HepG2 (cell line): ENCODE results near the gene SHC1. TPM values are rescaled to one million over a fixed set of nuclear protein-coding genes. Genes with fewer than 3 reads are reported as not detected.

Source experiments
- DNMT1 ChIP-seq: sonication (generic); formaldehyde crosslinking; IDR thresholded peaks from 2 replicates; pipeline ENCODE4 v1.5.1; 2020; ENCODE audit warnings: mild to moderate bottlenecking, missing genetic modification reagents
- GPN1 ChIP-seq: sonication (generic); formaldehyde crosslinking; IDR thresholded peaks from 2 replicates; pipeline ENCODE4 v1.5.1; 2020; ENCODE audit warnings: missing genetic modification reagents, borderline replicate concordance
- JUN ChIP-seq: sonication (generic); formaldehyde crosslinking; IDR thresholded peaks from 2 replicates; pipeline ENCODE4 v1.4.0; 2020; ENCODE audit warnings: mild to moderate bottlenecking, missing genetic modification reagents
- KLF6 ChIP-seq: IDR thresholded peaks from 2 replicates; pipeline ENCODE4 v1.8.0; 2016; ENCODE audit warnings: missing biosample characterization, missing genetic modification reagents
- KMT2B ChIP-seq: IDR thresholded peaks from 2 replicates; pipeline ENCODE4 v1.6.1; 2016; ENCODE audit warnings: missing genetic modification reagents, missing compliant biosample characterization
- MYNN ChIP-seq: sonication (generic); formaldehyde crosslinking; IDR thresholded peaks from 2 replicates; pipeline ENCODE4 v1.4.0; 2020; ENCODE audit warnings: mild to moderate bottlenecking, low read depth, missing genetic modification reagents
- NFE2L1 ChIP-seq: sonication (generic); formaldehyde crosslinking; IDR thresholded peaks from 2 replicates; pipeline ENCODE4 v1.4.0; 2020; ENCODE audit warnings: missing genetic modification reagents, mild to moderate bottlenecking, borderline replicate concordance
- NFKB2 ChIP-seq: sonication (generic); formaldehyde crosslinking; IDR thresholded peaks from 2 replicates; pipeline ENCODE4 v1.4.0; 2020; ENCODE audit warnings: missing genetic modification reagents, borderline replicate concordance
- POLR2G ChIP-seq: fragments of 200-400 bp; formaldehyde crosslinking; IDR thresholded peaks from 2 replicates; pipeline ENCODE4 v1.6.1; 2018; ENCODE audit warnings: mild to moderate bottlenecking, low read depth, low read length, moderate library complexity
- RFX1 ChIP-seq: fragments of 450-650 bp; IDR thresholded peaks from 2 replicates; pipeline ENCODE4 v1.6.1; 2017
- SALL2 ChIP-seq: sonication (generic); formaldehyde crosslinking; IDR thresholded peaks from 2 replicates; pipeline ENCODE4 v1.8.1; 2023; ENCODE audit warnings: mild to moderate bottlenecking, missing genetic modification reagents, inconsistent platforms
- SSRP1 ChIP-seq: IDR thresholded peaks from 2 replicates; pipeline ENCODE4 v1.6.1; 2016; ENCODE audit warnings: control low read depth
- THAP8 ChIP-seq: sonication (generic); formaldehyde crosslinking; IDR thresholded peaks from 2 replicates; pipeline ENCODE4 v1.5.1; 2020; ENCODE audit warnings: missing genetic modification reagents, mild to moderate bottlenecking, borderline replicate concordance
- THAP9 ChIP-seq: sonication (generic); formaldehyde crosslinking; IDR thresholded peaks from 2 replicates; pipeline ENCODE4; 2020; ENCODE audit warnings: missing genetic modification reagents, mild to moderate bottlenecking, borderline replicate concordance
- ZFP36 ChIP-seq: fragments of 150-350 bp; IDR thresholded peaks from 2 replicates; pipeline ENCODE4 v1.6.1; 2018; ENCODE audit warnings: borderline replicate concordance, low read length, low read depth; ENCODE audit not compliant: partially characterized antibody
- ZHX1 ChIP-seq: sonication (generic); formaldehyde crosslinking; IDR thresholded peaks from 2 replicates; pipeline ENCODE4 v1.8.1; 2022; ENCODE audit warnings: low read depth, mild to moderate bottlenecking, missing genetic modification reagents
- ZNF143 ChIP-seq: sonication (generic); formaldehyde crosslinking; IDR thresholded peaks from 2 replicates; pipeline ENCODE4 v1.4.0; 2020; ENCODE audit warnings: missing genetic modification reagents
- ZNF616 ChIP-seq: sonication (generic); formaldehyde crosslinking; IDR thresholded peaks from 2 replicates; pipeline ENCODE4 v1.5.0; 2020; ENCODE audit warnings: low read depth, mild to moderate bottlenecking, missing genetic modification reagents
- polyA plus RNA-seq, 8 experiments: library from polyadenylated mRNA; depleted of rRNA in 3 of 8; stranded (reverse) in 7 of 8; unstranded in 1 of 8; fragments of >200 nt; fragmentation: Illumina TruSeq in 4 of 8; extraction: Trizol in 4 of 8; gene quantifications; 2 replicates each; pipeline versions ENCODE4 v1.2.1 to v1.2.3, GENCODE V29; 2011 to 2016; ENCODE audit warnings: low read depth in 4 of 8, missing spikeins in 1 of 8, mixed read lengths in 1 of 8; ENCODE audit not compliant: insufficient read depth in 1 of 8
- total RNA-seq, 5 experiments: library from RNA; depleted of rRNA; stranded (reverse); fragments of >200 nt; fragmentation: Illumina TruSeq; extraction: Trizol; gene quantifications; 2 replicates each; pipeline ENCODE4 v1.2.3, GENCODE V29; 2016; ENCODE audit warnings: low read depth in 1 of 5
- TF ChIP-seq, protein P1 (sequence below): sonication (generic); formaldehyde crosslinking; IDR thresholded peaks from 2 replicates; pipeline ENCODE4 v1.4.0; 2020; ENCODE audit warnings: low read depth, mild to moderate bottlenecking, missing genetic modification reagents
- TF ChIP-seq, protein P2 (sequence below): sonication (generic); formaldehyde crosslinking; IDR thresholded peaks from 2 replicates; pipeline ENCODE4 v1.4.0; 2020; ENCODE audit warnings: missing genetic modification reagents

SHC1 gene
- total and polyA plus RNA-seq, 2 of the 13 experiments (the other 11 are each of a cell fraction or from before 2014, with no cell fraction given): 52.0 to 137 TPM

- peak; percentile 79; the same call in 1 of the 2 replicates for TF ChIP-seq KMT2B (CRISPR knock-in tag)
- TF ChIP-seq, protein P1, sequence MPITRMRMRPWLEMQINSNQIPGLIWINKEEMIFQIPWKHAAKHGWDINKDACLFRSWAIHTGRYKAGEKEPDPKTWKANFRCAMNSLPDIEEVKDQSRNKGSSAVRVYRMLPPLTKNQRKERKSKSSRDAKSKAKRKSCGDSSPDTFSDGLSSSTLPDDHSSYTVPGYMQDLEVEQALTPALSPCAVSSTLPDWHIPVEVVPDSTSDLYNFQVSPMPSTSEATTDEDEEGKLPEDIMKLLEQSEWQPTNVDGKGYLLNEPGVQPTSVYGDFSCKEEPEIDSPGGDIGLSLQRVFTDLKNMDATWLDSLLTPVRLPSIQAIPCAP (CRISPR knock-in tag): no peak; the same call in 1 of the 2 replicates
- TF ChIP-seq THAP9 (CRISPR knock-in tag): peak; percentile 75
- no peak; the same call in 1 of the 2 replicates for TF ChIP-seq SSRP1 (CRISPR knock-in tag)
- TF ChIP-seq GPN1 (CRISPR knock-in tag): no peak
- TF ChIP-seq RFX1: no peak
- 0 out of 2 replicates have a peak, but pooled peaks have one; percentile 39 for TF ChIP-seq MYNN (CRISPR knock-in tag)
- 0 out of 2 replicates have a peak, but pooled peaks have one; percentile 43 for TF ChIP-seq ZNF143 (CRISPR knock-in tag)
- TF ChIP-seq DNMT1 (CRISPR knock-in tag): peak; percentile 71; the same call in 1 of the 2 replicates
- no peak for TF ChIP-seq ZFP36
- 0 out of 2 replicates have a peak, but pooled peaks have one; percentile 39 for TF ChIP-seq ZNF616 (CRISPR knock-in tag)
- no peak for TF ChIP-seq NFE2L1 (CRISPR knock-in tag)
- peak; percentile 64; the same call in 1 of the 2 replicates for TF ChIP-seq ZHX1 (CRISPR knock-in tag)
- TF ChIP-seq, protein P2, sequence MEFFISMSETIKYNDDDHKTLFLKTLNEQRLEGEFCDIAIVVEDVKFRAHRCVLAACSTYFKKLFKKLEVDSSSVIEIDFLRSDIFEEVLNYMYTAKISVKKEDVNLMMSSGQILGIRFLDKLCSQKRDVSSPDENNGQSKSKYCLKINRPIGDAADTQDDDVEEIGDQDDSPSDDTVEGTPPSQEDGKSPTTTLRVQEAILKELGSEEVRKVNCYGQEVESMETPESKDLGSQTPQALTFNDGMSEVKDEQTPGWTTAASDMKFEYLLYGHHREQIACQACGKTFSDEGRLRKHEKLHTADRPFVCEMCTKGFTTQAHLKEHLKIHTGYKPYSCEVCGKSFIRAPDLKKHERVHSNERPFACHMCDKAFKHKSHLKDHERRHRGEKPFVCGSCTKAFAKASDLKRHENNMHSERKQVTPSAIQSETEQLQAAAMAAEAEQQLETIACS (CRISPR knock-in tag): peak; percentile 34; the same call in 1 of the 2 replicates
- peak; percentile 86; the same call in 1 of the 2 replicates for TF ChIP-seq THAP8
- TF ChIP-seq POLR2G: peak; percentile 88
- TF ChIP-seq KLF6 (CRISPR knock-in tag): peak; percentile 78; the same call in 1 of the 2 replicates
- no peak for TF ChIP-seq JUN (CRISPR knock-in tag)
- peak; percentile 98 for TF ChIP-seq SALL2 (CRISPR knock-in tag)
- TF ChIP-seq NFKB2 (CRISPR knock-in tag): peak; percentile 25; the same call in 1 of the 2 replicates
Measured at GRCh38 chr1:154961207-154962155, 9.1 kb downstream of the SHC1 start, which contains the start of gene PYGO2 (continued).
